GM19035 (cell line): ENCODE measurements around the gene SYVN1.
A peak's percentile ranks its signal among the peaks of the same experiment; 100 is the strongest.
"Not testable (repeated sequence)": the region's sequence is repeated elsewhere in the genome, so short reads cannot be mapped to it uniquely, and the experiment has no call there.

Source experiments
- ATAC-seq: cut with Tn5 transposase; IDR thresholded peaks from one replicate; pipeline ENCODE4 v1.9.1; 2021; ENCODE audit not compliant: unreplicated experiment

Gene SYVN1

DNA sequence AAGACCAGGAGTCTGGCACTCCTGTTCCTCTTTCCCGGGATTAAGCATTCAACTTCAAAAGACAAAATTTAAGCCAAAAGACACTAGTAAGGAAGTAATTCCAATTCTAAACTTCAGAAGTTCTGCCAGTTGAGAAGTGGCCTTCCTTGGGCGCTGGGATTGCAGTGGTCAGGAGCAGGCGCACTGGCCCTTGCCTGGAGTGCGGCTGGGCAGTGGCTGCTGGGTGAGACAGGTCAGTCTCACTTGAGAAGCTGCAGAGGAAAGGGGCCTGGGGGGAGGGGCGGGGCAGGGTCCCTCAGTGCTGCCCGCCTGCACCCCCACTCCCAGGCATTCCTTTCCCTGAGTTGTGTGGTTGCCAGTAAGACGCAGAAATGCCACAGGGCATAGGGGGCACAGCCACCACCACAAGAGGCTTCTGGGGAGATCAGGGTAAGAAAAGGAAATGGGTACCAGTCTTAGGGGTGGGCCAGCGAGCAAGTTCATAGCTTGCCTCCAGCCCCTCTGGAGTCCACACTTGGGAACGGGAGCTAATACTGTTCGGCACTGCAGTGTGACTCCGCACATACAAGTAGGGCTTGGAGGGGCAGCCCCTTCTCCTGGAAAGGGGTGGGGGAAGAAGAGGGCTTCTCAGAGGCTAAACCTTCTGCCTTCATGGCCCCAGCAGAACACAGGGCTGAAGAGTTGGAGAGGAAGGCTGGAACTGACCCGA lies 6.7 kb downstream of the SYVN1 start:
- ATAC-seq = no peak

DNA sequence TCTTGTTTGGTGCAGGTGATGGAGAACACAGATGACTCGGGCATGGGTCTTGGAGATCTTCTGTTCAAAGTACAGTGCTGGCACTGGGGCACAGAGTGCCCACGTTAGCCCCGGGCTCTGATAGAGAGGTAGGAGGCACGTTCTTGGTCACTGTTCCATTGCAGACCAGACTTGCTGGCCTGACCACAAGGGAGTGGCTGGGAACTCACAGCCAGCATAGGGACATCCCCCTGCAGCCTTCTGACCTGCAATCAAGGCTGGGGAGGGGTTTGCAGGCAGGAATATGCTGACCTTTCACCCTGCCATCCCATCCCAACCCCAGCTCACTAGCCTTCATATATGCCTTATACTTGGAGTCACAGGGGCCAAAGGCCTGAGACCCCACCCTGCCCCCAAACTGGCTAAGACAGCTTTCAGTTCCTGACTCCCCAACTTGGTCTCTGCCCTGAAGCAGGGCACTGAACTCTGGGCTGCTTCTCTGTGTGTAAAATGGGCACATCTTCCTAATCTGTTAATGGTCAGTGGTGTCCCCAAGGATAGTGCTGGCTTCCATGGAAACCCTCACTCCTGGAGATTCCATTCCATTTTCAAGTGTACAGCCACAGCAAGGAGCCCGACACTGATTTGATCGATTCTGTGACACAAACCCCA lies 7.6 kb downstream of the SYVN1 start:
- ATAC-seq = no peak

DNA sequence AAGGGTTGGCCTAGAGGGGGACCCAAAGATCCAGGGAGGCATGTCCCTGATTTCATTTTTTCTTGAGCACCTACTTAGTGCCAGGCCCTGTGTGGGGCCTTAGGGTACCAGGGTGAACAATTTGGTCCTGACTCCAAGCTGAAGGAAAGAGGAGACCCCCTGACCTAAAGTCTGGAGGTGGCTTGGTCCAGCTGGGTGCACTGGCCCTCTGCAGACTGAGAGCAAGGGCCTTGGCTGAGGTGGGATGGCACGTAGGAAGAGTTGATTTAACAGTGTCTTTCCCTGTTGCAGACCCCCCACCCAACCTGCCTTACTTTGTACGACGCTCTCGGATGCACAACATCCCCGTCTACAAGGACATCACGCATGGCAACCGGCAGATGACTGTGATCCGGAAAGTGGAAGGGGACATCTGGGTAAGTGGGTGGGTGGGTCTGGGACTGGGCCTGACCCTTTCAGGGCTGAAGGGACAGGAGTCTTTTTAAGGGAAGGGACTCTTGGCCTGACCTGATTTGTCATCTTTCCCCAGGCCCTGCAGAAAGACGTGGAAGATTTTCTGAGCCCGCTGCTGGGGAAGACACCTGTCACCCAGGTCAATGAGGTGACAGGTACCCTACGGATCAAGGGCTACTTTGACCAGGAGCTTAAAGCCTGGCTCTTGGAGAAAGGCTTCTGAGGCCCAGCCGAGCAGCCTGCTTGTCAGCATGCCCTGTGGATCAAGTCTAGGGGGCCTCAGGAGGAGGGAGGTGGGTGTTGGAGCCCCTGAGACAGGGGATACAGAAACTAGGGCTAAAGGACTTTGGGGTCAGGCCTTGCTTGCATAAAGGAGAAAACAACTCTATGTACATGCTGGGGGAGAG lies 8.9 kb downstream of the SYVN1 start:
- no peak for ATAC-seq

DNA sequence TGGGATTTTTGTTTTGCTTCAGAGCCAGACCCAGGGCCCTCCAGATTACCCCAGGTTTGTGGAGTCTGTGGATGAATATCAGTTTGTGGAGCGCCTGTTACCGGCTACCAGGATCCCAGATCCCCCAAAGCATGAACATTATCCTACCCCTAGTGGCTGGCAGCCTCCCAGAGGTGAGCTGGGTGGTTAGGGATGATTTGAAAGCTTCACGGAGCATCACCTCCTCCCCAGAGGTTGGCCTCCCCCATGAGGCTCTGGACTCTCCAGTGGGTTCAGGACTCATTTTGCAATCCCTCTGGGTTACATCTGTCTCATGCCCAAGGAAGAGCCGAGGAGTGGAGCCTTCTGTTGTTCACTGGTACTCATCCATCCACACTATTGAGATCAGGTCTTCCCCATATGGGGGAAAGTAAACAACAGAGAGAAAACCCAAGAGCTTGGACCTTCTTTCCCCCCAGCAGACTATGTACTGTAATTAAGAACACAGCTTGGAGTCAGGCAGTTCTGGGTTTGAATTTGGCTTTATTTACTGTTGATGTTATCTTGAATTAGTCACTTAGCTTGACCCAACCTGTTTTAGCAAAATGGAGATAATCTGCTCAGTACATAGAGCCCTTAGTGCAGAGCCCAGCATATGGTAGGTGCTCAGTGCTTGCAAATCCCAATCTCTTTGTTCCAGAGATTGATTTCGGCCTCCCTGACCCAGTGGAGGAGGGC lies 9.7 kb downstream of the SYVN1 start:
- ATAC-seq = no peak

DNA sequence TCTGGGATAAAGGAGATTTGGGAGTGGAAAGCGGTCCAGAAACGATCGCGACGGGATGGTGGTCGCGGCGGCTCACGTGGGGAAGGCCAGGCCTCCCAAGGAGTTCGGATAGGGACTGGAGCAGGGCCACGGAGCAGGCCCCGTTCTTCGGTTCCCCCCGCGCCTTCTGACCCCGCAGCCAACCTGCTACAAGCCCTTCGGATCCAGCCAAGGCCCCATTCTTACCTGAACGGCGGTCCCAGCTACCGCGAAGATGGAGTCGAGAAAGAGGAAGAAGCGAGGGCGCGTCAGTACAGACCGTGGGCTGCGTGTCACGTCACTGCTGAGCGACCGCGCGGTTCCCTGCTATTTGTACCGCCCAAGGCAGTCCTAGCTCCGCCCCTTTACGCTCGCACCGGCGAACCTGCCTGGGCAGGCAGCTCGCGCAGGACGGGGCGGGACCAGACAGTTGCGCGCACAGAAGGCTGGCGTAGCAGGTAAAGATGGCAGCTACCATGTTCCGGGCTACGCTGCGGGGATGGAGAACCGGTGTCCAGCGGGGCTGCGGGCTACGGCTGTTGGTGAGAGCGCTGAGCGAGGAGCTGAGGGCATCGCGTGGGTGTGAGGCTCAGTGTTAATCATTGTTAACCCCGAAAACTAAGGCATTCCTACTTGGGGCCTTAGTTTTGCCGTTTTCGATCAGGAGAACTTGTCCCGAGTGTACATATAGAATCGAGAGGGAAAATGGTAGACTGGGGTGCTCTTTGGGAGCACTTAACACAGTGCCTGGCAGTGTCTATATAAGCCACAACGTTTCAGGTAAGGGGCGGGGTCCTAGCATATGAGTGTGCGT lies 12.2 kb downstream of the SYVN1 start, which contains the start of the genes FAU and MRPL49:
Gene FAU (minus strand): TSS at position 270 of the 832 bp plus-strand sequence. CDS start 321 bp downstream, outside the sequence.
Gene MRPL49 (plus strand): TSS at position 457 of the 832 bp plus-strand sequence. CDS start 26 bp downstream, at position 483.
- ATAC-seq = peak; percentile 61

DNA sequence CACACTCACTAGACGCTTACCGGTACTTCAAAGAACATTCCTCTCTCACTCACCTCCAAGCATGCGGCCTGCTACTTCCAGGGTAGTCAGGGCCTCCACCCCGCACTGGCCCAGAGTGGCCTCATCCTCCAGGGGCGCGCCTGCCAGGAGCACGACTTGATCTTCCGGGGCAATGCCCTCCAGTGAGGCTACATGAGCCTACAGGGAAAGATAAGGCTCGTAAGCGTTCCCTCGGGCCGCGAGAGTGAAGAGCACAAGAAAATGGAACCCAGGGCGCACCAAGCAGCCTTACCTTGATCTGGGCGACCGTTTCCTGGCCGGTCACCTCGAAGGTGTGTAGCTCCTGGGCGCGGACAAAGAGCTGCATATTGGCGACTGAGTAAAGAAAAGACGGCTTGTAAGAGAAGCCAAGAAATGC lies 12.9 kb downstream of the SYVN1 start:
- ATAC-seq = no peak

DNA sequence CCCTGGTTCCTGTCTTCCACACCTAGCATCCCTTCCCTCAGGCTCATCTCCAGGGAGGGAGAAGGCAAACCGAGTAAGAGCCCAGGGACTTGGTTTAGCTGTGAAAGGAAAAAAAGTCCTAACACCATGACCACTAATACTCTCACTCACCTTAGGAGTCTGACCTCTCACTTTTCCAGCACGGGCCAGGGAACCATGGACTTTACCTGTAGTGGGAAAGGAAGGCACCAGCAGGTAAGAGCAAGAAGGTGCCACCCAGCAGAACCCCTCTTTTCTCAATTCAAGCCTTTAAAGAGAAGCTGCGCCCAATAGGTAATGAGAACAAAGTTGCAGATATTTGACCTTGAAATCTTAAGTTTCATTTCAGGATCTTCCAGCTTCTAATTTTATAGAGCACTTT lies 13.5 kb downstream of the SYVN1 start:
- no peak for ATAC-seq

DNA sequence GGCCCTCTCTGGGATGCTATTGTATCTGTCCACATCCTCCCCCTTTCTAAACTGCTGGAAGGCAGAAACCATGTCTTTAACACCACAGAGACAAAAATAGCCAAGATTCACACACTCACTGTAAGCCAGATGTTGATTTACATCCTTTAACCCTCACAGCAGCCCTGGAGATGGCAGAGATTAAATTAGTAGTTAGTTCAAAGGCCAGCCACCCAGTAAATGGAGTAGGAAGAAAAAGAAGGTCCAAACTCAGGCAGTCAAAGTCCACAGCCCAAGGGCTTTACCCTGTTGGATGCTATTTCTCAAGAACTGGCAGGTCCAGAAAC lies 14.7 kb downstream of the SYVN1 start:
- ATAC-seq = no peak

DNA sequence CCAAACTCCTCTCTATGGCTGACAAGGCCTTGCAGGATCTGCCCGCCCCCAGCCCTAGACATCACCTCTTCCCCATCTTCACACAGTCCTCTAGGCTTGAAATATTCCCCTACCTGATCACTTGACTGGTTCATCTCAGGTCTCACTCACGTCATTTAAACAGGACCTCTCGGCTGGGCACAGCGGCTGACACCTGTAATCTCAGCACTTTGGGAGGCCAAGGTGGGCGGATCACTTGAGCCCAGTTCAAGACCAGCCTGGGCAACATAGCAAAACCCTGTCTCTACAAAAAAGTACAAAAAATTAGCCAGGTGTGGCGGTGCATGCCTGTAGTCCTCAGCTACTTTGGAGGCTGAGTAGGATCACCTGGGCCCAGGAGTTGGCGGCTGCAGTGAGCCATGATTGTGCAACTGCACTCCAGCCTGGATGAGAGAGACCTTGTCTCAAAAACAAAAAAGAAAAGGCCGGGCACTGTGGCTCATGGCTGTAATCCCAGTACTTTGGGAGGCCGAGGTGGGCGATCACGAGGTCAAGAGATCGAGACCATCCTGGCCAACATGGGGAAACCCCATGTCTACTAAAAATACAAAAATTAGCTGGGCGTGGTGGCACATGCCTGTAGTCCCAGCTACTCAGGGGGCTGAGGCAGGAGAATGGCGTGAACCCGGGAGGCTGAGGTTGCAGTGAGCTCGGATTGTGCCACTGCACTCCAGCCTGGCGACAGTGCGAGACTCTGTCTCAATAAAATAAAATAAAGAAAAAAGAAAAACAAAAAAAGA lies 15.2 kb downstream of the SYVN1 start:
- not testable (repeated sequence) for ATAC-seq

DNA sequence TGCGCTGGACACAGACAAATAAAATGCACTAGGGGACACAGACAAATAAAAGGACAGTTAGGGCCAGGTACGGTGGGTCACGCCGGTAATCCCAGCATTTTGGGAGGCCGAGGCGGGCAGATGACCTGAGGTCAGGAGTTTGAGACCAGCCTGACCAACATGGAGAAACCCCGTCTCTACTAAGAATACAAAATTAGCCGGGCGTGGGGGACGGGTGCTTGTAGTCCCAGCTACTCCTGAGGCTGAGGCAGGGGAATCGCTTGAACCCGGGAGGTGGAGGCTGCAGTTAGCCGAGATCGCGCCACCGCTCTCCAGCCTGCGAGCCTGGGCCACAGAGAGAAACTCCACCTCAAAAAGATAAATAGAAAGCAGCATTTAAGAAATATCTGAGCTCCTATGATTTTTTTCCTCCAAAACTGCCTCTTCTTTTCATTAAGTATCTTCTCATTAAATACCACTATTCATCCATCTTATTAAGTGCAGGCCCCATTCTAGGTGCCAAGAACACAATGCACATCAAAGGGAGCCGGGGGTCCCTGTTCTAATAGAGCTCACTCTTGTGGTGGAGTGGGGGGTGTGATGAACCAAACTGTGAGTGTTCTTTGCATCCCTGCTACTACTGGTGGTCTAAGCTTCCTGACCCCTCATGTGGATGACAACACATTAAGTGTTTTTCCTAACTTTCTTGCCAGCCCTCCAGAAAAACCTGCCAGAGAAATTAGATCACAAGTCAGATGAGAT lies 16.1 kb downstream of the SYVN1 start:
- ATAC-seq = no peak

DNA sequence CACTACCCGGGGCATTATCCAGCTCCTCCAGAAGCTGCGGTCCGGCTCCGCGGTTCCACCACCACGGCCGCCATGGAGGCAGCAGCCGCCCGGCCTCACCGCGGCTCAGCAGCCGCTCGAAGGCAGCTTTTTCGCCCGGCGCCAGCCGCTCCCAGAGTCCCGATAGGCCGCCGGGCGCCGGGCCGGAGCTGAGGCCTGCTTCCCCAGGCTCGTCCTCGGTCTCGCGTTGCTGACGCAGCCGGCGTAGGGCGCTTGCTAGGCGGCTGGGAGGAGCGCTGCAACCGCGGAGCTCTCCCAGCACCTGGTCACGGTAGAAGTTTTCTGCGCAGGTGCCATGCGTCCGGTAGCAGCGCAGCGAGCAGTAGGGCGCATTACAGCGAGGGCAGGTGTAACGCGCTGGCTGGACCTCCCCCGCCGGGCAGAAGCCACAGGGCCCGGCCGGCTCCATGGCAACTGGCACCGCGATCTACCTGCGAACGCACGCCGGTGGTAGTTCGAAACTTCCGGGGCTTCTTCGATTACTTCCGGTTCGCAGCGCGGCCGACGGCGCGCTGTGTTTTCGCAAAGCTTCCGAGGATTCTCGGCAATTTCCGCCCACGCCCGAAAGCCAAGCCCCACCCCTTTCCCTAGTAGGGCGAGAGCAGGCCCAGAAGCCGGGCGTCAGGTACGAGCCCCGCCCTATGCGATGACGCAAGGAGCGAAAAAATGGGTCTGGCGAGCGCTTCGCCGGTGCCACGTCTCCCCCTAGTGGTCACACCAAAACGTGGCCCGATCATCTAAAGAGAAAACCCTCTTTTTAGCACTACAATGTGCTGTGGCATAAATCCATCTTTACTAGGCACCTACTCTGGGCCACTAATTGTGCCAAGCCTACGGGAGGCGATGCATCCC lies 16.9 kb downstream of the SYVN1 start, which contains the start of gene ZNHIT2:
Gene ZNHIT2 (minus strand): TSS at position 496 of the 891 bp plus-strand sequence. CDS start 48 bp downstream, at position 448.
- ATAC-seq = peak; percentile 63

DNA sequence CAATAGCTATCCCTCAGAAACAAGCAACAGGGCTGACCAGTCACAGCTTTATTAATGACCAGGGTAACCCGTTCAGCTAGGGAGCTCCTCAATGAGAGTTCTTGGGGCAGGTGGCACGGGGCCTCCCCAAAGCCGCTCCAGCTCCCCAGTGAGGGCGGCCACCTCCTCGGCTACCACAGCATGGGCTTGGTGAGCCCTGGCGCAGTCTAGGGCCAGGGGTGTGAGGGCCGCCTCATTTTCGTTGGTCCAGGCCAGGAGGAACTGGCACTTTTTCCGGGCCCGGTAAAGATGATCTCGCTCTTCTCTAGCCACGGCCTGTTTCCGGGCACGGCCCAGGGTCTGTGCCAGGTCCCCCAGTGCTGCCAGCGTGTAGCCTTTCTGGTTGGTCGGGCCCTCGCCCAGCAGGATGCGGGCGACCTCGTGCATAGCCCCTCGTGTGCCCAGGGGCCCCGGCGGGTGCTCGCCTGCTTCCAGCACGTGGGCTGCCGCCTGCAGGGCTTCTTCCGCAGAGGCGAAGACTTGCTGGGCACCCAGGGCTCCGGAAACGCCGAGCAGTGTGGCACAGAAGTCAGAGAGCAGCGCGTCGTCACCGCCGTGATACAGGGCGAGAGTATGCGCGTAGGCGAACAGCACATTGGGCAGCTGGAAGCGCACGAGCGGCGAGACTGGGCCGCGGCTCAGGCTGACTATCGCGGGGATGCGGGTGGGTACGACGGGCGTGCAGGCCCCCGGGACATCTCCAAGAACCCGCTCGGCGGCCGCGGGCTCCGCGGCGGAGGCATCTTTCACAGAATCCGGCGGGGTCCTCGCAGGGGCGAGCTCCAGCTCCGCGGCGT lies 17.7 kb downstream of the SYVN1 start:
- no peak for ATAC-seq

DNA sequence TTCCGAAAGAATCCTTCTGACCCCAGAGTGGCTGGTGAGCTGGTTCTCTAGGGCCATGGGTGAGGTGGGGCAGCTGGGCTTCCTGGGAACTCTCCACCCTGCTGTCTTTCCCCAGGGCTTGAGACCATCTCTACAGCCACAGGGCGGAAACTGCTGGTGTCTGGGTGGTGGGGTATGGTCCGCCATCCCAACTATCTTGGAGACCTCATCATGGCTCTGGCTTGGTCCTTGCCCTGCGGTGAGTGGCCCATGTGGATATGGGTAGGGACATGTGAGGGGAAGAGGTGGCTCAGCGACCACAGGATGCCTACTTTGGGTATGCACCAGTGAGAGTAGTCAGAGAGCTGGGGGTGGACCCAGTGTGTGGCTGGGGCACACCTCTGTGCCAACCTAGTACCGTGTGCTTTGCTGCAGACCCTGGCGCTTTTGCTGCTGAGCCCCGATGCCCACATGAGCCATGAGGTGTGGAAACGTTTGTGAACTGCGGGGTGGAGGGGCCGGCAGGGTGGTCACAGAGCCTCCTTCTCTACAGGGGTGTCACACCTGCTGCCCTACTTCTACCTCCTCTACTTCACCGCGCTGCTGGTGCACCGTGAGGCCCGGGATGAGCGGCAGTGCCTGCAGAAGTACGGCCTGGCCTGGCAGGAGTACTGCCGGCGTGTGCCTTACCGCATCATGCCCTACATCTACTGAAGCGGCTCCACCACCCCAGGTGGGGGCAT lies 18.8 kb downstream of the SYVN1 start:
- no peak for ATAC-seq

DNA sequence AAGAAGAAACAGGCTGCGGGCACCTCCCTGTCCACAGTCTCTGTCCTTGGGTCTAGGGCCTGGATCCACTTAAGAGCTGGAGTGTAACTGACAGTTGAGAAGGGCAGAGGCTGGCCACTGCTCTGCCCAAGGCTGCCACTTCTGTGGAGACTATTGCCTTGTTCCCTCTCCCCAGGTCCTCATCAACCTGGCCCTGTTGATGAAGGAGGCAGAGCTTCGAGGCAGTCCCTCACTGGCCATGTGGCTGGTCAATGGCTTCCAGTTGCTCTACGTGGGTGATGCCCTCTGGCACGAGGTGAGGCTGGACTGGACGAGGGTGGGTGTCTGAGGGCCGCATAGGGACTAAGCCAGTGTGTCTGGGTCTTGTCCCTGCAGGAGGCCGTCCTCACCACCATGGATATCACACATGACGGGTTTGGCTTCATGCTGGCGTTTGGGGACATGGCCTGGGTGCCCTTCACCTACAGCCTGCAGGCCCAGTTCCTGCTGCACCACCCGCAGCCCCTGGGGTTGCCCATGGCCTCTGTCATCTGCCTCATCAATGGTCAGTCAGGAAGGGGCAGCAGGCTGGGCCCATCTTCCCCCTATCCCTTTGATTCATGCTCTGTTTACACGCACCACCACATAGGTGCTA lies 19.7 kb downstream of the SYVN1 start:
- no peak for ATAC-seq

DNA sequence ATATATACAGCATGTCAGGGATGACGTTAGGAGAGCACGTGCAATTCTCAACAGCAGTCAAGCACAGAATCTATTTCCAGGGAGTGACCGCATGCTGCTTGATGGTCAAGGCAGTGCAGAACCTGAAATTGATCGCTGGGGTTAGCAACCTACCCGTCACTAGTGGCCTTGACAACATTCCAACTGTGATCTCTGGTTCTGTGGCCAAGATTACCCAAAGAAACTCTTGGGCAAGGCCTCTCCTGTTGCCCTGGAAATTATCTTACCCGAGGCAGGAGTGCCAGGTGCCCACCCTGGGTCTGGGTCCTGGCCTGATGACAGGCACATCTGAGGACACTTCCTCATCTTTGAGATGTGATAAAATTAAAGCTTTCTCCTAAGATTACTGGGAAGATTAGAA lies 20.5 kb downstream of the SYVN1 start:
- ATAC-seq = no peak

DNA sequence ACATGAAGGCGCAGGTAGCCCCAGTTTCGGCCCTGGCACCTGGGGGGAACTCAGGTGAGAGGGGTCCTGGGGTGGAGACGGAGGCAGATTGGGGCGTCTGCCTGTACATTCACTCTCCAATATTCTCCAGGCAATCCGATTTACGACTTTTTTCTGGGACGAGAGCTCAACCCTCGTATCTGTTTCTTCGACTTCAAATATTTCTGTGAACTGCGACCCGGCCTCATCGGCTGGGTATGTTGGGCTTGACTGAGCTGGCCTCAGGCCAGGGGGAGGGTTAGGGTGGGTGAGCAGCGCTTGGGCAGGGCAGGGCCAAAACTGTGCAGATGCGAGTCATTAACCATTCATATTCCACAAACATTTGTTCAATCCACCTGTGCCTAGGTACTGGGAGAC lies 21.0 kb downstream of the SYVN1 start:
- no peak for ATAC-seq
